LNCAP (cell line): ENCODE results near the gene STARD4.

Experiments used
- CTCF ChIP-seq: fragments of 450-650 bp; IDR thresholded peaks from 2 replicates; pipeline ENCODE4 v1.5.1; 2017; ENCODE audit warnings: mild to moderate bottlenecking

Gene STARD4

GRCh38 chr5:111447099-111447498, 65.2 kb downstream of the STARD4 start:
- no peak for TF ChIP-seq CTCF
